PC-3 (cell line): Measurements from ENCODE around the gene MRTFA.

Experiments
- EZH2 ChIP-seq: fragments of 300-600 bp; sonication (generic); IDR thresholded peaks from one replicate; pipeline ENCODE4 v1.6.1; 2017; ENCODE audit warnings: antibody characterized with exemption, mild to moderate bottlenecking, low read length; ENCODE audit not compliant: unreplicated experiment
- EZH2phosphoT487 ChIP-seq: fragments of 300-600 bp; sonication (generic); IDR thresholded peaks from 2 replicates; pipeline ENCODE4 v1.6.1; 2018; ENCODE audit warnings: mild to moderate bottlenecking, antibody characterized with exemption, low read length, borderline replicate concordance
- TF ChIP-seq, protein P1 (sequence below): fragments of 300-600 bp; sonication (generic); conservative IDR thresholded peaks from 2 replicates; pipeline ENCODE4 v1.5.1; 2017; ENCODE audit warnings: antibody characterized with exemption, low read depth, mild to moderate bottlenecking, low read length

DNA sequence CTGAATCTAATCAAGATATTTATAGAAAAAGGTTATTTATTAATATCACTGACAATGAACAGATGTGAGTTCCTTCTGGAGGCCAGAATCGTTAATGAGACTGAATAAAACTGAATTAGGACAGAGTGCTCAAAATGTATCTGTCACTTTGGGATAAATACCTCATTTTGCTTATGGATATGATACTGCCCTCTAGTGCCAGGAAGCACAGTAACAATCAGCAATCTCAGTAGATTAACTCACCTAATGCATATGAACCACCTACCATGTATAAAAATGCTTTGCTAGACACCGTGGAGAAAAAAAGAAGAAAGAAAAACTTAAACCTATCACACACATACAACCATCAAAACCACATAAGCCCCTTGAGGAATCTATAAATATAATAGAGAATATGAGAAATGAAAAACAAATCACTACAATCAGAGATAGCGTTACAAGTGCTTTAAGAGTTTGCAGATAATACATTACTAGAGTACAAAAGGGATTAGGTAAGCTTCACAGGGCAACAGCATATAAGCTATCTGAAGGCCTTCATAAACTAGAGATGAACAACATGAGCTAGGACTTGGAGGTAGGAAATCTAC is 148.8 kb downstream of the MRTFA start:
- TF ChIP-seq, protein P1, sequence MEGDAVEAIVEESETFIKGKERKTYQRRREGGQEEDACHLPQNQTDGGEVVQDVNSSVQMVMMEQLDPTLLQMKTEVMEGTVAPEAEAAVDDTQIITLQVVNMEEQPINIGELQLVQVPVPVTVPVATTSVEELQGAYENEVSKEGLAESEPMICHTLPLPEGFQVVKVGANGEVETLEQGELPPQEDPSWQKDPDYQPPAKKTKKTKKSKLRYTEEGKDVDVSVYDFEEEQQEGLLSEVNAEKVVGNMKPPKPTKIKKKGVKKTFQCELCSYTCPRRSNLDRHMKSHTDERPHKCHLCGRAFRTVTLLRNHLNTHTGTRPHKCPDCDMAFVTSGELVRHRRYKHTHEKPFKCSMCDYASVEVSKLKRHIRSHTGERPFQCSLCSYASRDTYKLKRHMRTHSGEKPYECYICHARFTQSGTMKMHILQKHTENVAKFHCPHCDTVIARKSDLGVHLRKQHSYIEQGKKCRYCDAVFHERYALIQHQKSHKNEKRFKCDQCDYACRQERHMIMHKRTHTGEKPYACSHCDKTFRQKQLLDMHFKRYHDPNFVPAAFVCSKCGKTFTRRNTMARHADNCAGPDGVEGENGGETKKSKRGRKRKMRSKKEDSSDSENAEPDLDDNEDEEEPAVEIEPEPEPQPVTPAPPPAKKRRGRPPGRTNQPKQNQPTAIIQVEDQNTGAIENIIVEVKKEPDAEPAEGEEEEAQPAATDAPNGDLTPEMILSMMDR, result peak; percentile 81
- TF ChIP-seq EZH2phosphoT487 (no peak), EZH2 (no peak)
